ENCODE results near the gene PITRM1.

- TF ChIP-seq CTCF (conservative IDR thresholded peaks at IDR 0.05; ENCODE audit: low read length) (no peak), EZH2phosphoT487 (IDR thresholded peaks at IDR 0.05; ENCODE audit: borderline replicate concordance, low read depth, low read length) (no peak)
Observed at GRCh38 chr10:3100093-3100792, 72.3 kb downstream of the PITRM1 start.
